ENCODE results near the gene CRYGN. TPM values are rescaled to one million over a fixed set of nuclear protein-coding genes. Genes with fewer than 3 reads are reported as not detected.

The CRYGN gene, protein sequence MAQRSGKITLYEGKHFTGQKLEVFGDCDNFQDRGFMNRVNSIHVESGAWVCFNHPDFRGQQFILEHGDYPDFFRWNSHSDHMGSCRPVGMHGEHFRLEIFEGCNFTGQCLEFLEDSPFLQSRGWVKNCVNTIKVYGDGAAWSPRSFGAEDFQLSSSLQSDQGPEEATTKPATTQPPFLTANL
- total RNA-seq (ENCODE audit: low replicate concordance) = 0.67 and 1.3 TPM in 2 replicates
- long read RNA-seq = 0 reads

DNA sequence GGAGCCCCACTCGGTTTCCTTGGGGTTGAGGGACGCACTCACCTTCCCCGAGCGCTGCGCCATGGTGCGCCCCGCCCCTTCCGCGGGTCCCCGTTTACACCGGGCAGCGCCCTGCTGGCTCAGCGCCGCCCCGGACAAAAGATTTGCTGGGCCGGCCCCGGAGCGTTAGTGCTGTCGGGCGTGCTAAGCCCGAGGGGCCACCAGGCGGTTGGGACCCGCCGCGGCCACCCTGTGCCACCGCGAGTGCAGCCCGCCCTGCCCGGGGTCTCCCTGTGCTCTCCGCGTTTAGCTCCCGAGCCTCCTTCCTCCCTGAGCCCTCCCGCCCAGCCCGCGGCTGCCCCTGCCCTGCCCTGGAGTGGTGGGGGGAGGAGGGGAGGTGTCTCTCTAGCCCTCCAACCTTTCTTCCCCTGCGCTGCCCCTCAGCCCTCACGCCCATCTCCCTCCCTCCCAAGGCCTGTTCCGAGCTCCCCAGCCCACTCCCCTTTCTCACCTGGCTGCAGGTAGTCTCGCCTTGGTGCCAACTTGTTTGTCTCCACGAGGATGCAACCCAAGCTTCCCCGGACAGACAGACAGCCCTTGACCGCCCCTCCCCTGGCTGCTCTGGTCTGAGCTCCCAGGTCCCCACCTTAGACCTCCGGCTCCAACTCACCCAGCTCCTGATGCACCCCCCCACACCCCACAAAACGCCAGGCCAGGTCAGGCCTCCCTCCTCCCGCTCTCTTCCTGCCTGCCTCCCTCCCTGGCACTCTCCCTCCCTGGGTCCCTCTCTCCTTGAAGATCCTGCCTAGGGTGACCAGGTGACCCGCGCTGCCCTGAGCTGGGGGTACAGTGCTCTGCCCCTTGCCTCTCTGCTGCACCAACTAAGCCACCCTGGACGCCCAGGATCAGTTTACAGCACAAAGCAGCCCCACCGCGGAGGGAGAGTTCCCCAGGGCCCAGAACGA is at the start of gene CRYGN:
TSS of gene CRYGN (minus strand) at position 287 of the 944 bp plus-strand sequence. CDS start at position 63, 224 bp downstream.
- TF ChIP-seq, protein P1, sequence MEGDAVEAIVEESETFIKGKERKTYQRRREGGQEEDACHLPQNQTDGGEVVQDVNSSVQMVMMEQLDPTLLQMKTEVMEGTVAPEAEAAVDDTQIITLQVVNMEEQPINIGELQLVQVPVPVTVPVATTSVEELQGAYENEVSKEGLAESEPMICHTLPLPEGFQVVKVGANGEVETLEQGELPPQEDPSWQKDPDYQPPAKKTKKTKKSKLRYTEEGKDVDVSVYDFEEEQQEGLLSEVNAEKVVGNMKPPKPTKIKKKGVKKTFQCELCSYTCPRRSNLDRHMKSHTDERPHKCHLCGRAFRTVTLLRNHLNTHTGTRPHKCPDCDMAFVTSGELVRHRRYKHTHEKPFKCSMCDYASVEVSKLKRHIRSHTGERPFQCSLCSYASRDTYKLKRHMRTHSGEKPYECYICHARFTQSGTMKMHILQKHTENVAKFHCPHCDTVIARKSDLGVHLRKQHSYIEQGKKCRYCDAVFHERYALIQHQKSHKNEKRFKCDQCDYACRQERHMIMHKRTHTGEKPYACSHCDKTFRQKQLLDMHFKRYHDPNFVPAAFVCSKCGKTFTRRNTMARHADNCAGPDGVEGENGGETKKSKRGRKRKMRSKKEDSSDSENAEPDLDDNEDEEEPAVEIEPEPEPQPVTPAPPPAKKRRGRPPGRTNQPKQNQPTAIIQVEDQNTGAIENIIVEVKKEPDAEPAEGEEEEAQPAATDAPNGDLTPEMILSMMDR (conservative IDR thresholded peaks at IDR 0.05) = peak; percentile 40
- Mint-ChIP-seq H3K27me3 (no peaks in the 10 kb centered on the region), H3K4me1 (ENCODE audit: unreplicated experiment) (peaks cover 39% of the 10 kb centered on the region), H3K4me3 (peak within 1 kb of the TSS; percentile 68), H3K27ac (peak within 1 kb of the TSS; percentile 78), H3K36me3 (no peaks in the 10 kb centered on the region), H3K9me3 (no peaks in the 10 kb centered on the region)
- DNase-seq (ENCODE audit: extremely low spot score, unreplicated experiment) = no peak

DNA sequence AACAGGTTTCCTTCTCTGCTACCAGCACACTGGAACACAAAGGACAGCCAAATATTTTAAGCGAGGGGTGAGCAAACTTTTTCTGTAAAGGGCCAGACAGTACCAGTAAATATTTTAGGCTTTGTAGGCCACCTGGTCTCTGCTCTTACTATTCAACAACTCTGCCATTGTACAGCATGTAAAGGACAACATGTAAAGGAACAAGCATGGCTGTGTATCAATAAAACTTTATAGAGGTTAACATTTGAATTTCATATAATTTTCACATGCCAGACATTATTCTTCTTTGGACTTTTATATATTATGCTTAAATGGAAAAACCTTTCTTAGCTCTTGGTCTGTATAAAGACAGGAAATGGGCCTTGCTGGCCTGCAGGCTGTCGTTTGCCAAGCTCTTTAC is 49.6 kb upstream of the CRYGN start:
- H3K27ac Mint-ChIP-seq = no peak overlapping the region
- peaks cover 3% of the 10 kb centered on the region for H3K9me3 Mint-ChIP-seq
- TF ChIP-seq, protein P1 (conservative IDR thresholded peaks at IDR 0.05) = no peak
- peaks cover 29% of the 10 kb centered on the region for H3K36me3 Mint-ChIP-seq
- peaks cover 30% of the 10 kb centered on the region for H3K4me1 Mint-ChIP-seq (ENCODE audit: unreplicated experiment)
- H3K4me3 Mint-ChIP-seq = no peak overlapping the region
- no peaks in the 10 kb centered on the region for H3K27me3 Mint-ChIP-seq
- no peak for DNase-seq (ENCODE audit: extremely low spot score, unreplicated experiment)

DNA sequence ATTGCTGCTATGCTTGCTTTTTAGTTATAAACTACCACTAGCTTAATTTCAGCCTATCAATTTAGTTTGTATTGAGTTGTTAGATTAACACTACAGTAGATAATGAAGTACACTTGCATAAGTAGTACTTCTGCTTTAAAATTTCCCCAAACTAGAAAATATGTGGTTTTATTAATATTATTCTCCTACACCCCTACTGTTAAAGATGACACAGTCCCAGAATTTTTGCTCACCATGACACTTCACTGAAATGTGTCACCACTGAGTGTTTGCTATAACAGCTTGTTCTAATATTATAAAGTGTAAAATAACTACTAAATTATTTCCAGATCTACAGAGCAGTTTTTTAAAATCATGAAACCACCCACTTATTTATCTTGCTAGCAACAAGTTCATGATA is 48.2 kb upstream of the CRYGN start:
- H3K27me3 Mint-ChIP-seq = no peaks in the 10 kb centered on the region
- peaks cover 37% of the 10 kb centered on the region for H3K36me3 Mint-ChIP-seq
- peaks cover 20% of the 10 kb centered on the region for H3K4me1 Mint-ChIP-seq (ENCODE audit: unreplicated experiment)
- H3K9me3 Mint-ChIP-seq = peaks cover 3% of the 10 kb centered on the region
- TF ChIP-seq, protein P1 (conservative IDR thresholded peaks at IDR 0.05) = no peak
- DNase-seq (ENCODE audit: extremely low spot score, unreplicated experiment) = no peak
- H3K4me3 Mint-ChIP-seq = no peak overlapping the region
- H3K27ac Mint-ChIP-seq = no peak overlapping the region

DNA sequence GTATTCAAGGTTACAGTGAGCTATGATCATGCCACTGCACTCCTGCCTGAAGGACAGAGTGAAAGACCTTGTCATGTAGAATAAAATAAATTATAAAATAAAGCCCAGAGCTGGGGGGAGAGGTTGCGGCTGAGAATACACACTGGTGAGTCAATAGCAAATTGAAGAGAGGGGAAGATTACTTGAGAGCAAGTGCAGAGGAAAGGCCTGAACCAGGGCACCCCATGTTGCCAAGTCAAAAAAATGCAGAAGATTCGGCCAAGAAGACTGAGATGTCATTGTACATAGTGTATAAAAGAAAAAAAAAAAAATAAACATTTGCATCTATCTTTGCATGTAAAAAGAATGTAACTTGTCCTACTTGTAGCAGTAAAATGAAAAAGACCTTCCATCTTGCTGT is 47.3 kb upstream of the CRYGN start:
- Mint-ChIP-seq H3K27me3 (no peaks in the 10 kb centered on the region), H3K4me3 (no peak overlapping the region), H3K4me1 (ENCODE audit: unreplicated experiment) (peaks cover 23% of the 10 kb centered on the region), H3K9me3 (peaks cover 3% of the 10 kb centered on the region), H3K36me3 (peaks cover 43% of the 10 kb centered on the region), H3K27ac (no peak overlapping the region)
- TF ChIP-seq, protein P1 (conservative IDR thresholded peaks at IDR 0.05) = no peak
- DNase-seq (ENCODE audit: extremely low spot score, unreplicated experiment) = no peak

DNA sequence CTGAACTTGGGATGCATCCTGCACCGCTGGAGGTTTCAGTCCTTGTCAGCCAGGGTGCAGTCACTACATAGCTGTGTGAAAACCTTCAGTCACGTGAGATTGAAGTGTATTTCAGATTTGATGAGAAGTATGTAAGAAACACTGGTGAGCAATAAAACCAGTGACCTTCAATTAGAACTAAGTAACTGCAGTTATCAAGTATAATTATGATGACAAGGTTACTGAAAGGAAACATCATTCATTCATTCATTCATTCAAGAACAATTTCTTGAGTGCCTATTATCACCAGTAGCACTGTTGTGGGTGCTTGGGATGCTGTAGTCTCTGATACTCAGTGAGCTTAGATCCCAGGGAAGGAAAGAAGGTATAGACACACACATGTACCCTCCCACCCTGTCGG is 46.1 kb upstream of the CRYGN start:
- no peak overlapping the region for H3K4me3 Mint-ChIP-seq
- H3K9me3 Mint-ChIP-seq = no peaks in the 10 kb centered on the region
- H3K36me3 Mint-ChIP-seq = peaks cover 50% of the 10 kb centered on the region
- DNase-seq (ENCODE audit: extremely low spot score, unreplicated experiment) = no peak
- no peak overlapping the region for H3K27ac Mint-ChIP-seq
- H3K27me3 Mint-ChIP-seq = no peaks in the 10 kb centered on the region
- peaks cover 19% of the 10 kb centered on the region for H3K4me1 Mint-ChIP-seq (ENCODE audit: unreplicated experiment)
- TF ChIP-seq, protein P1 (conservative IDR thresholded peaks at IDR 0.05) = no peak

Data from type B pancreatic cell (in vitro differentiated cells).